ENCODE measurements around the gene TSPO2. TPM values are rescaled to one million over a fixed set of nuclear protein-coding genes. Genes with fewer than 3 reads are reported as not detected.

The TSPO2 gene
- polyA plus RNA-seq, 3 donors, result not detected

GRCh38 chr6:41022294-41022693 lies 20.0 kb upstream of the TSPO2 start:
- H3K9me3 ChIP-seq (replicated peaks in 1 of 2; ENCODE audit: control insufficient read depth in 1 of 2, insufficient read depth in 1 of 2, low read length in 2 of 2), result no peaks in the 10 kb centered on the region
- peaks cover 7 to 10% of the 10 kb centered on the region in 2 donors for H3K4me1 ChIP-seq (ENCODE audit: control insufficient read depth in 1 of 2, insufficient read depth in 2 of 2, low read length in 2 of 2)
- H3K79me2 ChIP-seq (ENCODE audit: insufficient read depth, low read length), result no peaks in the 10 kb centered on the region
- Mint-ChIP-seq H3K4me3 (no peak overlapping the region), H3K9me3 (peaks cover 0 to 5% (median 0%) of the 10 kb centered on the region in 7 donors), H3K27me3 (ENCODE audit: low read depth in 3 of 3) (peaks cover 2 to 6% (median 4%) of the 10 kb centered on the region in 3 donors), H3K36me3 (no peaks in the 10 kb centered on the region), H3K4me1 (peaks cover 10% of the 10 kb centered on the region), H3K27ac (no peak overlapping the region)
- no peaks in the 10 kb centered on the region for H4K20me1 ChIP-seq (ENCODE audit: insufficient read depth, low read length)
- no peak overlapping the region for H3K4me2 ChIP-seq (replicated peaks; ENCODE audit: extremely low read depth, low read length, poor library complexity, severe bottlenecking)
- H3K9ac ChIP-seq (ENCODE audit: insufficient read depth, low read length, poor library complexity, severe bottlenecking), result no peak overlapping the region
- H3K36me3 ChIP-seq (replicated peaks in 1 of 2; ENCODE audit: control insufficient read depth in 1 of 2, insufficient read depth in 2 of 2, low read length in 2 of 2), result no peaks in the 10 kb centered on the region
- no peak overlapping the region for H3K4me3 ChIP-seq (replicated peaks in 1 of 3; ENCODE audit: low read depth in 2 of 3, low read length in 3 of 3)
- no peaks in the 10 kb centered on the region for H3K27me3 ChIP-seq (ENCODE audit: control insufficient read depth in 2 of 2, insufficient read depth in 2 of 2, low read length in 2 of 2)
- H2AFZ ChIP-seq (ENCODE audit: insufficient read depth, low read depth, low read length, poor library complexity, severe bottlenecking), result no peak overlapping the region
- no peak for TF ChIP-seq CTCF (IDR thresholded peaks at IDR 0.05)
- intact Hi-C loops (cut with micrococcal nuclease), result no loop called here
- DNase-seq, result no peak
- no peak overlapping the region for H3K27ac ChIP-seq (ENCODE audit: low read depth in 1 of 2, low read length in 2 of 2)

GRCh38 chr6:41023114-41023513 lies 19.2 kb upstream of the TSPO2 start:
- Mint-ChIP-seq H3K27ac (no peak overlapping the region), H3K27me3 (ENCODE audit: low read depth in 3 of 3) (peaks cover 1 to 2% (median 2%) of the 10 kb centered on the region in 3 donors), H3K4me3 (no peak overlapping the region), H3K9me3 (peaks cover 0 to 5% (median 0%) of the 10 kb centered on the region in 7 donors), H3K4me1 (peaks cover 17% of the 10 kb centered on the region), H3K36me3 (no peaks in the 10 kb centered on the region)
- intact Hi-C loops (cut with micrococcal nuclease), result no loop called here
- Histone ChIP-seq H2AFZ (ENCODE audit: insufficient read depth, low read depth, low read length, poor library complexity, severe bottlenecking) (no peak overlapping the region), H3K9me3 (replicated peaks in 1 of 2; ENCODE audit: control insufficient read depth in 1 of 2, insufficient read depth in 1 of 2, low read length in 2 of 2) (no peaks in the 10 kb centered on the region), H4K20me1 (ENCODE audit: insufficient read depth, low read length) (no peaks in the 10 kb centered on the region), H3K27ac (ENCODE audit: low read depth in 1 of 2, low read length in 2 of 2) (no peak overlapping the region), H3K27me3 (ENCODE audit: control insufficient read depth in 2 of 2, insufficient read depth in 2 of 2, low read length in 2 of 2) (no peaks in the 10 kb centered on the region), H3K79me2 (ENCODE audit: insufficient read depth, low read length) (no peaks in the 10 kb centered on the region), H3K4me2 (replicated peaks; ENCODE audit: extremely low read depth, low read length, poor library complexity, severe bottlenecking) (no peak overlapping the region), H3K4me3 (replicated peaks in 1 of 3; ENCODE audit: low read depth in 2 of 3, low read length in 3 of 3) (no peak overlapping the region), H3K36me3 (replicated peaks in 1 of 2; ENCODE audit: control insufficient read depth in 1 of 2, insufficient read depth in 2 of 2, low read length in 2 of 2) (no peaks in the 10 kb centered on the region), H3K4me1 (ENCODE audit: control insufficient read depth in 1 of 2, insufficient read depth in 2 of 2, low read length in 2 of 2) (peaks cover 15 to 18% of the 10 kb centered on the region in 2 donors), H3K9ac (ENCODE audit: insufficient read depth, low read length, poor library complexity, severe bottlenecking) (no peak overlapping the region)
- WGBS (ENCODE audit: insufficient coverage), result 100% methylated on average over 3 of the region's 3 CpGs
- no peak for TF ChIP-seq CTCF (IDR thresholded peaks at IDR 0.05)
- DNase-seq, result no peak
